Liver (tissue), 3 donors: Measurements from ENCODE around the gene TAF3.

Experiments used
- HNF4A ChIP-seq, 2 donors: conservative IDR thresholded peaks; 2 replicates each; pipeline ENCODE4 v1.6.1; 2016; ENCODE audit warnings: antibody characterized with exemption in 2 of 2, mild to moderate bottlenecking in 2 of 2
- RAD21 ChIP-seq, 2 donors: IDR thresholded peaks; 2 replicates each; pipeline ENCODE4 v1.6.1; 2016; ENCODE audit warnings: antibody characterized with exemption in 2 of 2, mild to moderate bottlenecking in 2 of 2
- TAF1 ChIP-seq: conservative IDR thresholded peaks from 2 replicates; pipeline ENCODE4 v1.6.1; 2016; ENCODE audit warnings: antibody characterized with exemption, mild to moderate bottlenecking
- TF ChIP-seq, protein P1 (sequence below): fragments of 150-350 bp; IDR thresholded peaks from 2 replicates; pipeline ENCODE4 v1.5.1; 2017; ENCODE audit warnings: improper control_type of control experiment, low read depth, low read length; ENCODE audit not compliant: missing input control
- TF ChIP-seq, protein P2 (sequence below): IDR thresholded peaks from 2 replicates; pipeline ENCODE4 v1.6.1; 2016; ENCODE audit warnings: antibody characterized with exemption
- TF ChIP-seq, protein P3 (sequence below): IDR thresholded peaks from 2 replicates; pipeline ENCODE4 v1.6.1; 2016; ENCODE audit warnings: antibody characterized with exemption, mild to moderate bottlenecking
- TF ChIP-seq, protein P4 (sequence below): IDR thresholded peaks from 2 replicates; pipeline ENCODE4 v1.6.1; 2016; ENCODE audit warnings: antibody characterized with exemption
- donor health status: healthy.
- donor health status: healthy.

DNA sequence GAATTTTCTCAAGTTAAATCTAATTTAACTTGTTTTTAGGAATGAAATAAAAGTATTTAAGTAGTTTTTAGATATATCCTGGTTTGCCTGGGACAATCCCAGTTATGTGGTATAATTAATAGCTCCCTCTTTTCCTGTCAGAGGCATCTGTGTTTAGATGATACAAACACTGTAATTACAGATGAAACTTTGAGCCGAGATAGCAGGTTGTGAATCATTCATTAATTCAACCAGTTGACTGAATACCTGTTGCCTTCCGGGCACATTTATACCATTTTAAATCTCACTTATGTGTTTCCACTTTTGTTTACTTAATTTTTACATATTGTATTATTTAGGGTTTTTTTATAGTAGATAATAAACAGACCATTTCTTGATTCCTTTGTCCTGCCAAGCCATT is 154.1 kb downstream of the TAF3 start:
- TF ChIP-seq, protein P1, sequence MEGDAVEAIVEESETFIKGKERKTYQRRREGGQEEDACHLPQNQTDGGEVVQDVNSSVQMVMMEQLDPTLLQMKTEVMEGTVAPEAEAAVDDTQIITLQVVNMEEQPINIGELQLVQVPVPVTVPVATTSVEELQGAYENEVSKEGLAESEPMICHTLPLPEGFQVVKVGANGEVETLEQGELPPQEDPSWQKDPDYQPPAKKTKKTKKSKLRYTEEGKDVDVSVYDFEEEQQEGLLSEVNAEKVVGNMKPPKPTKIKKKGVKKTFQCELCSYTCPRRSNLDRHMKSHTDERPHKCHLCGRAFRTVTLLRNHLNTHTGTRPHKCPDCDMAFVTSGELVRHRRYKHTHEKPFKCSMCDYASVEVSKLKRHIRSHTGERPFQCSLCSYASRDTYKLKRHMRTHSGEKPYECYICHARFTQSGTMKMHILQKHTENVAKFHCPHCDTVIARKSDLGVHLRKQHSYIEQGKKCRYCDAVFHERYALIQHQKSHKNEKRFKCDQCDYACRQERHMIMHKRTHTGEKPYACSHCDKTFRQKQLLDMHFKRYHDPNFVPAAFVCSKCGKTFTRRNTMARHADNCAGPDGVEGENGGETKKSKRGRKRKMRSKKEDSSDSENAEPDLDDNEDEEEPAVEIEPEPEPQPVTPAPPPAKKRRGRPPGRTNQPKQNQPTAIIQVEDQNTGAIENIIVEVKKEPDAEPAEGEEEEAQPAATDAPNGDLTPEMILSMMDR: no peak
- TF ChIP-seq, protein P2, sequence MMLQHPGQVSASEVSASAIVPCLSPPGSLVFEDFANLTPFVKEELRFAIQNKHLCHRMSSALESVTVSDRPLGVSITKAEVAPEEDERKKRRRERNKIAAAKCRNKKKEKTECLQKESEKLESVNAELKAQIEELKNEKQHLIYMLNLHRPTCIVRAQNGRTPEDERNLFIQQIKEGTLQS: no peak
- no peak for TF ChIP-seq RAD21 (IDR thresholded peaks at IDR 0.05)
- no peak for TF ChIP-seq HNF4A (conservative IDR thresholded peaks at IDR 0.05)
- TF ChIP-seq, protein P3, sequence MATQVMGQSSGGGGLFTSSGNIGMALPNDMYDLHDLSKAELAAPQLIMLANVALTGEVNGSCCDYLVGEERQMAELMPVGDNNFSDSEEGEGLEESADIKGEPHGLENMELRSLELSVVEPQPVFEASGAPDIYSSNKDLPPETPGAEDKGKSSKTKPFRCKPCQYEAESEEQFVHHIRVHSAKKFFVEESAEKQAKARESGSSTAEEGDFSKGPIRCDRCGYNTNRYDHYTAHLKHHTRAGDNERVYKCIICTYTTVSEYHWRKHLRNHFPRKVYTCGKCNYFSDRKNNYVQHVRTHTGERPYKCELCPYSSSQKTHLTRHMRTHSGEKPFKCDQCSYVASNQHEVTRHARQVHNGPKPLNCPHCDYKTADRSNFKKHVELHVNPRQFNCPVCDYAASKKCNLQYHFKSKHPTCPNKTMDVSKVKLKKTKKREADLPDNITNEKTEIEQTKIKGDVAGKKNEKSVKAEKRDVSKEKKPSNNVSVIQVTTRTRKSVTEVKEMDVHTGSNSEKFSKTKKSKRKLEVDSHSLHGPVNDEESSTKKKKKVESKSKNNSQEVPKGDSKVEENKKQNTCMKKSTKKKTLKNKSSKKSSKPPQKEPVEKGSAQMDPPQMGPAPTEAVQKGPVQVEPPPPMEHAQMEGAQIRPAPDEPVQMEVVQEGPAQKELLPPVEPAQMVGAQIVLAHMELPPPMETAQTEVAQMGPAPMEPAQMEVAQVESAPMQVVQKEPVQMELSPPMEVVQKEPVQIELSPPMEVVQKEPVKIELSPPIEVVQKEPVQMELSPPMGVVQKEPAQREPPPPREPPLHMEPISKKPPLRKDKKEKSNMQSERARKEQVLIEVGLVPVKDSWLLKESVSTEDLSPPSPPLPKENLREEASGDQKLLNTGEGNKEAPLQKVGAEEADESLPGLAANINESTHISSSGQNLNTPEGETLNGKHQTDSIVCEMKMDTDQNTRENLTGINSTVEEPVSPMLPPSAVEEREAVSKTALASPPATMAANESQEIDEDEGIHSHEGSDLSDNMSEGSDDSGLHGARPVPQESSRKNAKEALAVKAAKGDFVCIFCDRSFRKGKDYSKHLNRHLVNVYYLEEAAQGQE: no peak
- no peak for TF ChIP-seq TAF1
- TF ChIP-seq, protein P4, sequence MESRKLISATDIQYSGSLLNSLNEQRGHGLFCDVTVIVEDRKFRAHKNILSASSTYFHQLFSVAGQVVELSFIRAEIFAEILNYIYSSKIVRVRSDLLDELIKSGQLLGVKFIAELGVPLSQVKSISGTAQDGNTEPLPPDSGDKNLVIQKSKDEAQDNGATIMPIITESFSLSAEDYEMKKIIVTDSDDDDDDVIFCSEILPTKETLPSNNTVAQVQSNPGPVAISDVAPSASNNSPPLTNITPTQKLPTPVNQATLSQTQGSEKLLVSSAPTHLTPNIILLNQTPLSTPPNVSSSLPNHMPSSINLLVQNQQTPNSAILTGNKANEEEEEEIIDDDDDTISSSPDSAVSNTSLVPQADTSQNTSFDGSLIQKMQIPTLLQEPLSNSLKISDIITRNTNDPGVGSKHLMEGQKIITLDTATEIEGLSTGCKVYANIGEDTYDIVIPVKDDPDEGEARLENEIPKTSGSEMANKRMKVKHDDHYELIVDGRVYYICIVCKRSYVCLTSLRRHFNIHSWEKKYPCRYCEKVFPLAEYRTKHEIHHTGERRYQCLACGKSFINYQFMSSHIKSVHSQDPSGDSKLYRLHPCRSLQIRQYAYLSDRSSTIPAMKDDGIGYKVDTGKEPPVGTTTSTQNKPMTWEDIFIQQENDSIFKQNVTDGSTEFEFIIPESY: no peak
